ENCODE data around the gene FAAP100.

Gene FAAP100

DNA sequence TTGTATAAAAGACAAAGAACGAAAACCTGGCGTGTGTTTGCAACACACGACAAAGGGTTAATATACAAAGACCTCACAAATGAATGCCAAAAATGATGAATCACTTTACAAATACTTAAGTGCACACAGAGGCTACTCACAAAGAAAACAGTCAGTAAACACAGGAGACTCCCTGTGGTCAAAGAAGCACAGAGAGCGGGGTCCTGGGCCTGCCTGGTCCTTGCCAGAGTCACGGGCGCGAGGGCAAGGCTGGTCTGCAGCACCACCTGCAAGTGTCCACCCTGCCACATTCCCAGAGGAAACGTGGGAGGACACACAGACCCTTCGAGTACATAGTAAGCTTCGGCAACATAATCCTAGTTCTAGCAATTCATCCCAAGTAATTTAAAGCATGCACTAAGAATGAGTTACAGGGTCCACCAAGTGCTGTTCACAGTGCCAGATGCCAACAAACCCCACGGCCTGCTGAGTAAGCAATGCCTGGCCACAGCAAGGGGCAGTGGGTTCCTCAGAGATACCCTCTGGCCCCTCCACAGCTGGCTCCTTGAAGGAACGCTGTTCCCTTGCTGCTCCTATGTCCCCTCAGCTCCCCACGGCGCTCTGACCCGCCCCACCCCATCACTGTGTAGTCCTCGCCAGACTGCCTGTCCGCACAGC lies 24.6 kb upstream of the FAAP100 start:
- TF ChIP-seq, protein P1, sequence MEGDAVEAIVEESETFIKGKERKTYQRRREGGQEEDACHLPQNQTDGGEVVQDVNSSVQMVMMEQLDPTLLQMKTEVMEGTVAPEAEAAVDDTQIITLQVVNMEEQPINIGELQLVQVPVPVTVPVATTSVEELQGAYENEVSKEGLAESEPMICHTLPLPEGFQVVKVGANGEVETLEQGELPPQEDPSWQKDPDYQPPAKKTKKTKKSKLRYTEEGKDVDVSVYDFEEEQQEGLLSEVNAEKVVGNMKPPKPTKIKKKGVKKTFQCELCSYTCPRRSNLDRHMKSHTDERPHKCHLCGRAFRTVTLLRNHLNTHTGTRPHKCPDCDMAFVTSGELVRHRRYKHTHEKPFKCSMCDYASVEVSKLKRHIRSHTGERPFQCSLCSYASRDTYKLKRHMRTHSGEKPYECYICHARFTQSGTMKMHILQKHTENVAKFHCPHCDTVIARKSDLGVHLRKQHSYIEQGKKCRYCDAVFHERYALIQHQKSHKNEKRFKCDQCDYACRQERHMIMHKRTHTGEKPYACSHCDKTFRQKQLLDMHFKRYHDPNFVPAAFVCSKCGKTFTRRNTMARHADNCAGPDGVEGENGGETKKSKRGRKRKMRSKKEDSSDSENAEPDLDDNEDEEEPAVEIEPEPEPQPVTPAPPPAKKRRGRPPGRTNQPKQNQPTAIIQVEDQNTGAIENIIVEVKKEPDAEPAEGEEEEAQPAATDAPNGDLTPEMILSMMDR (IDR thresholded peaks at IDR 0.05) = no peak
- H3K4me3 ChIP-seq = peak overlapping the region; percentile 58
- DNase-seq (ENCODE audit: low spot score) = no peak
- peak overlapping the region; percentile 43 to 84 for H3K27ac ChIP-seq

DNA sequence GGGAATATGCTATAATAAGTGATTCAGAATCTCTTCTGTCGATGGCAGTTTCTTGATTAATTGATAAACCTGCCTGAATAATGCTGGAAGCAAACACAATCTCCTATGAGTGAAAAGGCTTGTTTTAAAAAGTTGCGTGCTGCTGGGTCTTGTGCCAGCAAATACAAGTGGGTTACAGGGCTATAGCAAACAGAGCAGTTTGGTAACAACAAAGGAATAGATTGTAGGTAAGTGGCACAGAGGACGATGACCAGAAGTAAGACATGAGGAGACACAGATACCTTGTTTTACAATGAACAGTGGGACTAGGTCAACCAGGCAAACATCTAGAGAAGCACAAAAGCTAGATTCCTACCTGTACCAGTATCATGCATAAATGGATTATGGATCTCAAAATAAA lies 23.7 kb upstream of the FAAP100 start:
- Histone ChIP-seq H3K4me3 (peak overlapping the region; percentile 58), H3K27ac (peak overlapping the region in 1 of 2 donors; percentile 84)
- TF ChIP-seq, protein P1 (IDR thresholded peaks at IDR 0.05) = no peak
- DNase-seq (ENCODE audit: low spot score) = no peak

DNA sequence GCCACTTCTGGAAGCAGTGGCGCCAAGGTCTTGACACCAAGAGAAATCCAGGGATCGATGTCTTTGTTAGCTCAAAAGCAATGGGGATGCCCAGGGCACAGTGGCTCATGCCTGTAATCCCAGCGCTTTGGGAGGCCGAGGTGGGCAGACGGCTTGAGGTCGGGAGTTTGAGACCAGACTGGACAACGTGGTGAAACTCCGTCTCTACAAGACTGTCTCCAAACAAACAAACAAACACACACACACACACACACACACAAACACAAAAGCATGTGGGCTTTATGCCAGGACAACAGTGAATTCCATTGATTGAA lies 22.4 kb upstream of the FAAP100 start:
- Histone ChIP-seq H3K4me3 (no peak overlapping the region), H3K27ac (no peak overlapping the region)
- TF ChIP-seq, protein P1 (IDR thresholded peaks at IDR 0.05) = no peak
- no peak for DNase-seq (ENCODE audit: low spot score)

DNA sequence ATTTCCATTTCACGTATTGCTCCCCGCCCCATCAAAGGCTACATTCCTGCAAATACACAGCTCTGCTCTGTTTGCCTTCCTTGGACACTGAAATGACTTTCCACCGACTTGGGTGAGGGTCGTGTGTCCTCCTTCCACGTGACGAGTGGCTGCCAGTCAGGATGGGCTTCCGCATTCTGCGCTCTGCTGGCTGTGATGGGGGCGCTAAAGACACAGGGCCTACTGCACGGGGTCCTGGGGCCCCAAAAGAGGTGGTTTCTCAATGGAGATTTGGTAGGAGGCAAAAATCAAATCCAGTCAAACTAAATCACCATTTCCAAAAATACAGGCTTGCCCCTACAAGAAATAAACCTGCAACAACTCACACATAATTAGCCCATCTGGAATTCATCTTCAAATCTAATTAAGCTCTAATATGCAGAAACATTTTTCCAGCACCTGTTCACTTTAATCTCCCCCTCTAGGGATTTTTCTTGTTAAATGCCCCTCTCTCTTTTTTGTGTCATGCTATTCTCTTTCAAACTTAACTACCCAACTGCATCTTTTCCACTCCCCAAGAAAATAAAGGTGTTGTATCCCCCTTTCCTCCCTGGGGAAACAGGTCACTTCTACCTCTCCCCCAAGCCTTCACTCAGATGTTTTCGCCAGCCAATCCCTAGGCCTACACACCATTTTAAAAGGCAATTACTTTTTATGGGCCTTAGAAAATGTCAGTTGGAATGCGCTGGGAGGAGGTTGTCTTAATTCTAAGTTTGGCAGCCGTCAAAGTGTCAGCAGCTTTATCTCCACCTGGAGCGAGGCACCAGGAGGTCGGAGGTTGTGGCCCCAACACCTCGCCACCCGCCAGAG lies 21.9 kb upstream of the FAAP100 start:
- H3K4me3 ChIP-seq = no peak overlapping the region
- TF ChIP-seq, protein P1 (IDR thresholded peaks at IDR 0.05) = no peak
- no peak for DNase-seq (ENCODE audit: low spot score)
- no peak overlapping the region for H3K27ac ChIP-seq

DNA sequence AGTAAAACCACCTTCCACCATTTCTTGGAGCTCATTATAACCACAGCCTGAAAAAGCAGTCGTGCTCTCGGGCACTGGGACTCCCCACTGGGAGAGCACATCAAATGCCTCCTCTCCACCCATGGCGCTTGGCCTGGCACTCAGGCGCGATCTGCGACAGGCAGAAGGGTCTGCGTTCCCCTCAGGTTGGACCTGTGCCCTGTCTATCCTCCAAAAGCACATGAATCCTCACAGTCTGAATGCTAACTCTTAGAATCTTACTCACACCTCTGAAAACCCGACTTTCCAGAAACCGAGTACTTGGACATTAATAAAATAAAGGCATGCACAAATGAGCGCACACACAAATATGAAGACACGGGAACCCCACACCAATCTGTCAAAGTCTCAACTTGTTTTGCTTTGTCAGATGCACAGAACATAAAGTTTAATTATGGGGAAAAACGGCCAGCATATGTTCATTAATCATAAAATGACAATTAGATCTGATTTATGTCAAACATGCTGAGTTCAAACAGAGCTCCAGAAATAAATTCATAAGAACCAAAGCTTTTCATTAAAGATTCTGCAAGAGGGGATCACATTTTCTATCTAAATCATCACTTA lies 20.5 kb upstream of the FAAP100 start:
- no peak overlapping the region for H3K4me3 ChIP-seq
- H3K27ac ChIP-seq = no peak overlapping the region
- TF ChIP-seq, protein P1 (IDR thresholded peaks at IDR 0.05) = no peak
- no peak for DNase-seq (ENCODE audit: low spot score)

DNA sequence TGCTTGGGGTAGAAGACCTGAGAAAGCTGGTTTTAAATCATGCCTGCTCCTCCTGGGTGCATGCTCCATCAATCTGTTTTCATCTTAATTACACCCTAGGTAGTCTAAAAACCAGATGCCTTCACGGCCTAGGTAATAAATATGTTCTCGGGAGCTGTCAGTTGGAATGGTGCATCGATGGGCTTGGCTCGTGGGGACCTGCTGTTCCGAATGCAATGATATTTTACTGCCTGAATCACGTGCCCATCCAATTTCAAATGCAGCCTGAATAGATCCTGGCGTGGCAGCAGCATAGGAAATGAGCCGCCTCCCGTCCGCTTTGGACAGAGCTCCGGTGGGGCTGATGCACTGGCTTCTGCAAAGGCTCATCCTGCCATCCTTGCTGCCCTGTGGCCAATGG lies 18.8 kb upstream of the FAAP100 start:
- Histone ChIP-seq H3K4me3 (no peak overlapping the region), H3K27ac (no peak overlapping the region)
- TF ChIP-seq, protein P1 (IDR thresholded peaks at IDR 0.05) = no peak
- no peak for DNase-seq (ENCODE audit: low spot score)

Measured in coronary artery (tissue), 2 donors.